Breast epithelium (tissue), 3 donors: ENCODE results near the gene TTLL6.

Source experiments
- POLR2A ChIP-seq: fragments of 450-650 bp; IDR thresholded peaks from one replicate; pipeline ENCODE4 v1.6.1; 2016; ENCODE audit warnings: antibody characterized with exemption, mild to moderate bottlenecking, moderate library complexity
- POLR2AphosphoS5 ChIP-seq, 3 donors: sonication (generic); formaldehyde crosslinking; IDR thresholded peaks; one replicate each; pipeline ENCODE4 v1.6.1; 2017; ENCODE audit warnings: antibody characterized with exemption in 3 of 3
- TF ChIP-seq, protein P1 (sequence below), 3 donors: fragments of 450-650 bp; IDR thresholded peaks; one replicate each; pipeline ENCODE4 v1.5.1; 2016 to 2017; ENCODE audit warnings: antibody characterized with exemption in 3 of 3, mild to moderate bottlenecking in 3 of 3, moderate library complexity in 3 of 3

DNA sequence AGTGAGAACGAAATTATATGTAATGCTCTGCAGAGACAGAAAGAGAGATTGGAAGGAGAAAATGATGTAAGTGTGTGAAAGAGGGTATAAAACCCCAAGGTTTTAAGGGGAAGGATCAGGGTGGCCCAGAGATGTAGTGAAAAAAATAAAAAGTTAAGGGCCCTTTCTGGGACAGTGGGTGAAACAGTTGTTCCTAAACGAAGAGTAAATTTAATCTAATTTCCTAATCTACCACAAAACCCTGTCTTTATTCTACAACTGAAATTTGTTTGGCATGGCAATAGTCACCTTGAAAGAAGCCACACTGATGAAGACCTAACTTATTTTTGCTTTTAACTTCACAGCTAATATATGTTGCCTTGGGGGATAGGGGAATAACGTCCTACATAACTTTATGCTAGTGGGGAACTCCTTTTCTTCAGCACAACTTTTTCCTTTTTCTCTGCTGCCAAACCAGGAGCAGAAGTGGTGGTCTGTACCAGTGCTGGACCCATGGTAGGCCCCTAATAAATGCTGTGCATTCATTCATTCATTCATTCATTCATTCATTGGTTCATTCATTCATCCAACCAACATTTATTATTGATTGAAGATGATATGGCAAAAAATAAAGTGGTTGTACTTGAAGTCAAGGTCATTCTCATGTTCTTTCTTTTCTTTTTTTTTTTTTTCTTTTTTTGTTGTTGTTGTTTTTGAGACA lies 39.2 kb upstream of the TTLL6 start:
- TF ChIP-seq, protein P1, sequence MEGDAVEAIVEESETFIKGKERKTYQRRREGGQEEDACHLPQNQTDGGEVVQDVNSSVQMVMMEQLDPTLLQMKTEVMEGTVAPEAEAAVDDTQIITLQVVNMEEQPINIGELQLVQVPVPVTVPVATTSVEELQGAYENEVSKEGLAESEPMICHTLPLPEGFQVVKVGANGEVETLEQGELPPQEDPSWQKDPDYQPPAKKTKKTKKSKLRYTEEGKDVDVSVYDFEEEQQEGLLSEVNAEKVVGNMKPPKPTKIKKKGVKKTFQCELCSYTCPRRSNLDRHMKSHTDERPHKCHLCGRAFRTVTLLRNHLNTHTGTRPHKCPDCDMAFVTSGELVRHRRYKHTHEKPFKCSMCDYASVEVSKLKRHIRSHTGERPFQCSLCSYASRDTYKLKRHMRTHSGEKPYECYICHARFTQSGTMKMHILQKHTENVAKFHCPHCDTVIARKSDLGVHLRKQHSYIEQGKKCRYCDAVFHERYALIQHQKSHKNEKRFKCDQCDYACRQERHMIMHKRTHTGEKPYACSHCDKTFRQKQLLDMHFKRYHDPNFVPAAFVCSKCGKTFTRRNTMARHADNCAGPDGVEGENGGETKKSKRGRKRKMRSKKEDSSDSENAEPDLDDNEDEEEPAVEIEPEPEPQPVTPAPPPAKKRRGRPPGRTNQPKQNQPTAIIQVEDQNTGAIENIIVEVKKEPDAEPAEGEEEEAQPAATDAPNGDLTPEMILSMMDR (IDR thresholded peaks at IDR 0.05), result no peak
- TF ChIP-seq POLR2A (no peak), POLR2AphosphoS5 (IDR thresholded peaks at IDR 0.05) (no peak)
